GM12878 (cell line): Measurements from ENCODE around the gene COMMD7. TPM values are rescaled to one million over a fixed set of nuclear protein-coding genes. Genes with fewer than 3 reads are reported as not detected.

Experiments
- ATAC-seq: fragments of 200-7000 bp; cut with Tn5 transposase; 3 replicates; pipeline ENCODE4 v1.9.1; 2020; ENCODE audit warnings: mild to moderate bottlenecking, moderate library complexity
- BruUV-seq: library from RNA; stranded (reverse); fragments of 400-500 nt; replicated peaks from 2 replicates; lab custom pipeline; 2021; lab: Mats Ljungman, UMichigan
- CTCF ChIA-PET: fragments of 300-600 bp; sonication (Branson Sonifier 250); formaldehyde crosslinking; extraction: SDS; loops from one replicate; lab custom pipeline; 2021; ENCODE audit warnings: inconsistent platforms; lab: Yijun Ruan, JAX
- POLR2A ChIA-PET: fragments of 350-600 bp; formaldehyde crosslinking; extraction: SDS; loops from one replicate; lab custom pipeline; 2021; ENCODE audit warnings: inconsistent platforms; lab: Charles Lee
- RAD21 ChIA-PET: fragments of 300-600 bp; sonication (Branson Sonifier 250); formaldehyde crosslinking; loops from one replicate; lab custom pipeline; 2023; ENCODE audit warnings: antibody characterized with exemption; ENCODE audit not compliant: unreplicated experiment; lab: Charles Lee
- SMC1A ChIA-PET: fragments of 300-600 bp; sonication (Branson Sonifier 250); formaldehyde crosslinking; loops from one replicate; lab custom pipeline; 2023; ENCODE audit not compliant: unreplicated experiment, uncharacterized antibody; lab: Charles Lee
- DNase-seq: peaks from one replicate; pipeline ENCODE4 v3.0.0-alpha.2; 2011; ENCODE audit warnings: low read depth, low spot score
- FAIRE-seq: peaks from 3 replicates; lab custom pipeline; 2011; peaks lifted over from hg19 to GRCh38; lab: Jason Lieb, UNC
- H2AFZ ChIP-seq: 2 replicates; pipeline ENCODE4 v1.6.0; 2011; ENCODE audit warnings: low read depth, low read length, control low read depth; ENCODE audit not compliant: control insufficient read depth
- H3K27ac ChIP-seq: 2 replicates; pipeline ENCODE4 v1.5.1; 2011; ENCODE audit warnings: control low read depth; ENCODE audit not compliant: control insufficient read depth, insufficient read depth
- H3K27me3 ChIP-seq, 2 experiments: replicated peaks in 1 of 2; 2 replicates each; pipeline versions ENCODE4 v1.6.0 to v1.6.1; 2011; ENCODE audit warnings: low read length in 1 of 2; ENCODE audit not compliant: control insufficient read depth in 2 of 2, insufficient read depth in 2 of 2
- H3K36me3 ChIP-seq, 2 experiments: 2 replicates each; pipeline ENCODE4 v1.5.1; 2011; ENCODE audit warnings: low read length in 1 of 2; ENCODE audit not compliant: control insufficient read depth in 2 of 2, insufficient read depth in 2 of 2
- H3K4me1 ChIP-seq: 2 replicates; pipeline ENCODE4 v1.6.1; 2011; ENCODE audit warnings: mild to moderate bottlenecking, low read length, moderate library complexity, mixed read lengths; ENCODE audit not compliant: control insufficient read depth, insufficient read depth
- H3K4me2 ChIP-seq: 2 replicates; pipeline ENCODE4 v1.6.0; 2011; ENCODE audit warnings: control low read depth; ENCODE audit not compliant: control insufficient read depth, insufficient read depth
- H3K4me3 ChIP-seq: fragments of 200-600 bp; sonication (generic); 2 replicates; pipeline ENCODE4 v1.5.1; 2016
- H3K79me2 ChIP-seq: 2 replicates; pipeline ENCODE4 v1.6.0; 2011; ENCODE audit warnings: low read length; ENCODE audit not compliant: control insufficient read depth, insufficient read depth
- H3K9ac ChIP-seq: 2 replicates; pipeline ENCODE4 v1.8.0; 2011; ENCODE audit warnings: low read length, control low read depth, mixed read lengths; ENCODE audit not compliant: control insufficient read depth, insufficient read depth
- H3K9me3 ChIP-seq: replicated peaks from 3 replicates; pipeline ENCODE4 v1.5.1; 2011; ENCODE audit warnings: mild to moderate bottlenecking, low read length; ENCODE audit not compliant: control insufficient read depth, insufficient read depth
- H4K20me1 ChIP-seq: 2 replicates; pipeline ENCODE4 v1.6.0; 2011; ENCODE audit not compliant: control insufficient read depth, insufficient read depth
- ETV6 ChIP-seq, 2 experiments: fragments of 450-650 bp in 1 of 2; IDR thresholded peaks in 1 of 2; conservative IDR thresholded peaks in 1 of 2; 2 replicates each; pipeline ENCODE4 v1.6.1; 2014; ENCODE audit warnings: antibody characterized with exemption in 1 of 2, borderline replicate concordance in 1 of 2, low read depth in 1 of 2, mild to moderate bottlenecking in 1 of 2, moderate library complexity in 1 of 2
- NFIC ChIP-seq: IDR thresholded peaks from 2 replicates; pipeline ENCODE4 v1.6.1; 2012; ENCODE audit warnings: low read depth, mild to moderate bottlenecking, inconsistent platforms, low read length, moderate library complexity
- PBX3 ChIP-seq: IDR thresholded peaks from 2 replicates; pipeline ENCODE4 v1.6.1; 2011; ENCODE audit warnings: mild to moderate bottlenecking, low read depth, low read length, moderate library complexity; ENCODE audit not compliant: insufficient replicate concordance
- POLR2A ChIP-seq: IDR thresholded peaks from 2 replicates; pipeline ENCODE4 v1.6.1; 2011; ENCODE audit warnings: low read depth, mild to moderate bottlenecking, low read length
- SIN3A ChIP-seq: IDR thresholded peaks from 2 replicates; pipeline ENCODE4 v1.6.1; 2012; ENCODE audit warnings: low read depth, low read length, improper control_type of control experiment
- WGBS: methylation state at CpG from one replicate; pipeline ENCODE4 v1.1.6; 2016; ENCODE audit warnings: low lambda C conversion rate; ENCODE audit not compliant: insufficient replicate concordance, insufficient coverage; ENCODE audit errors: missing lambda C conversion rate; 5-methylcytosine and 5-hydroxymethylcytosine counted together
- in situ Hi-C: fragments of 300-500 bp; cut with MboI; formaldehyde crosslinking; loops from 9 replicates; pipeline ENCODE4 v1.14.3; 2018; ENCODE audit warnings: mixed read lengths
- intact Hi-C: fragments of 100-400 bp; cut with micrococcal nuclease; formaldehyde crosslinking; loops from one replicate; pipeline ENCODE4 v1.14.2; 2022; ENCODE audit not compliant: unreplicated experiment
- polyA plus RNA-seq, 11 experiments: library from polyadenylated mRNA; depleted of rRNA in 4 of 11; unstranded in 6 of 11; stranded (reverse) in 5 of 11; fragments of >200 nt; fragmentation: Nextera tagmentation in 4 of 11; fragmentation: Illumina TruSeq in 1 of 11; extraction: Ambion mirVana in 4 of 11; extraction: Trizol in 1 of 11; gene quantifications; 1 replicate in 1 of 11; 2 replicates in 10 of 11; pipeline versions ENCODE4 v1.2.1 to v1.2.3, GENCODE V29; 2011 to 2016; ENCODE audit warnings: inconsistent platforms in 2 of 11, missing spikeins in 2 of 11, low read depth in 1 of 11
- total RNA-seq, 4 experiments: library from RNA; depleted of rRNA in 3 of 4; stranded (reverse); fragments of >200 nt in 3 of 4; fragmentation: Illumina TruSeq in 1 of 4; extraction: Trizol in 1 of 4; gene quantifications; 2 replicates each; pipeline versions ENCODE4 v1.2.1 to v1.2.3, GENCODE V29; 2013 to 2021
- TF ChIP-seq, protein P1 (sequence below): fragments of 450-650 bp; IDR thresholded peaks from 2 replicates; pipeline ENCODE4 v1.6.1; 2017; ENCODE audit warnings: mild to moderate bottlenecking, low read depth, inconsistent platforms; ENCODE audit not compliant: poor library complexity, severe bottlenecking

Gene COMMD7
- total and polyA plus RNA-seq, 10 of the 15 experiments (the other 5 are each of a cell fraction or from before 2014, with no cell fraction given) = 9.1 to 61.0 (median 27.7) TPM

DNA sequence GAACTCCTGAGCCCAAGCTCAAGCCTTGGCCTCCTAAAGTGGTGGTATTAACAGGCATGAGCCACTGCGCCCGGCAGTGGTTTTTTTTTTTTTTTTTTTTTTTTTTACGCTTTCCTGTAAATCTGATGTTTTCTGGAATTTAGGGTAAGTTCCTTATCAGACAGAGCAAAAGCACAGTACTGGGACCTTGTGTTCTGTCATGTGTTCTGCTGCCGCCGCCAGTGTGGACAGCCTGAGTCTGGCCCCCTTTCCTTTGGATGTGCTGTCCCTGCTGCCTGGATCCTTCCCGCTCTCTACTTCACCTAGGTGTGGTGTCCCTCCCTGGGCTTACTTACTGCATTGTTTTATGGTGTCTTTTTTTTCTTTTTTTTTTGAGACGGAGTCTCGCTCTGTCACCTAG, 30.6 kb upstream of the COMMD7 start:
- ATAC-seq (no peak), FAIRE-seq (no peak), DNase-seq (no peak)
- Histone ChIP-seq H2AFZ (no peak overlapping the region), H3K27ac (no peak overlapping the region), H3K9me3 (no peaks in the 10 kb centered on the region), H3K9ac (no peak overlapping the region), H3K79me2 (no peaks in the 10 kb centered on the region), H3K27me3 (no peaks in the 10 kb centered on the region), H3K36me3 (no peaks in the 10 kb centered on the region), H4K20me1 (no peaks in the 10 kb centered on the region), H3K4me3 (no peak overlapping the region), H3K4me2 (no peak overlapping the region), H3K4me1 (peaks cover 9% of the 10 kb centered on the region)
- RAD21 ChIA-PET = no interaction called here
- BruUV-seq = no TSS peak
- no peak for TF ChIP-seq NFIC
- TF ChIP-seq, protein P1, sequence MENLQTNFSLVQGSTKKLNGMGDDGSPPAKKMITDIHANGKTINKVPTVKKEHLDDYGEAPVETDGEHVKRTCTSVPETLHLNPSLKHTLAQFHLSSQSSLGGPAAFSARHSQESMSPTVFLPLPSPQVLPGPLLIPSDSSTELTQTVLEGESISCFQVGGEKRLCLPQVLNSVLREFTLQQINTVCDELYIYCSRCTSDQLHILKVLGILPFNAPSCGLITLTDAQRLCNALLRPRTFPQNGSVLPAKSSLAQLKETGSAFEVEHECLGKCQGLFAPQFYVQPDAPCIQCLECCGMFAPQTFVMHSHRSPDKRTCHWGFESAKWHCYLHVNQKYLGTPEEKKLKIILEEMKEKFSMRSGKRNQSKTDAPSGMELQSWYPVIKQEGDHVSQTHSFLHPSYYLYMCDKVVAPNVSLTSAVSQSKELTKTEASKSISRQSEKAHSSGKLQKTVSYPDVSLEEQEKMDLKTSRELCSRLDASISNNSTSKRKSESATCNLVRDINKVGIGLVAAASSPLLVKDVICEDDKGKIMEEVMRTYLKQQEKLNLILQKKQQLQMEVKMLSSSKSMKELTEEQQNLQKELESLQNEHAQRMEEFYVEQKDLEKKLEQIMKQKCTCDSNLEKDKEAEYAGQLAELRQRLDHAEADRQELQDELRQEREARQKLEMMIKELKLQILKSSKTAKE = no peak
- SMC1A ChIA-PET = no interaction called here
- CTCF ChIA-PET = interaction anchor here (0.6 to 1.3 kb wide), 3 partner anchors 31 to 499 kb away, joined by 3 read pairs; no protein-coding TSS in a partner anchor
- WGBS = 97% methylated on average over 7 of the region's 8 CpGs
- POLR2A ChIA-PET = no interaction called here
- intact Hi-C loops (no loop called here), in situ Hi-C loops (no loop called here)

- in situ Hi-C loops (no loop called here), intact Hi-C loops (no loop called here)
- Histone ChIP-seq H3K4me2 (no peak overlapping the region), H3K79me2 (no peaks in the 10 kb centered on the region), H3K27me3 (no peaks in the 10 kb centered on the region), H3K9me3 (no peaks in the 10 kb centered on the region), H3K9ac (no peak overlapping the region), H4K20me1 (no peaks in the 10 kb centered on the region), H2AFZ (no peak overlapping the region), H3K4me1 (peaks cover 9% of the 10 kb centered on the region), H3K36me3 (no peaks in the 10 kb centered on the region), H3K27ac (no peak overlapping the region), H3K4me3 (no peak overlapping the region)
- no peak for DNase-seq
- BruUV-seq = no TSS peak
- no peak for TF ChIP-seq SIN3A
- TF ChIP-seq ETV6 (conservative IDR thresholded peaks at IDR 0.05 in 1 of 2, IDR thresholded peaks at IDR 0.05 in 1 of 2; ENCODE audit: borderline replicate concordance in 1 of 2, low read depth in 1 of 2) = no peak
- no peak for TF ChIP-seq PBX3
- no peak for TF ChIP-seq POLR2A
- FAIRE-seq = no peak
- ChIA-PET CTCF (interaction anchor here (0.6 to 1.3 kb wide), 2 partner anchors 30 to 101 kb away, joined by 3 read pairs; no protein-coding TSS in a partner anchor), POLR2A (no interaction called here), RAD21 (no interaction called here), SMC1A (no interaction called here)
- 34% methylated on average over 2 of the region's 2 CpGs for WGBS
- ATAC-seq = no peak
These were observed 30.0 kb upstream of the COMMD7 start for GRCh38 chr20:32773223-32773622.
